Small intestine (tissue), 7 donors: ENCODE measurements around the gene ZNF837. TPM values are rescaled to one million over a fixed set of nuclear protein-coding genes. Genes with fewer than 3 reads are reported as not detected.
"Not testable (repeated sequence)": the region's sequence is repeated elsewhere in the genome, so short reads cannot be mapped to it uniquely, and the experiment has no call there.

Experiments
- DNase-seq, 2 donors: peaks; one replicate each; pipeline versions ENCODE4 v3.0.0 to v3.0.0-alpha.2; 2013
- FAIRE-seq: peaks from 2 replicates; lab custom pipeline; 2012; peaks lifted over from hg19 to GRCh38; lab: Jason Lieb, UNC
- H3K27ac ChIP-seq, 3 donors: one replicate each; pipeline ENCODE4 v1.5.1; 2013; ENCODE audit warnings: low read length in 2 of 3, mild to moderate bottlenecking in 2 of 3, control low read depth in 1 of 3, inconsistent platforms in 1 of 3, low read depth in 1 of 3, moderate library complexity in 1 of 3
- H3K27me3 ChIP-seq, 3 donors: one replicate each; pipeline ENCODE4 v1.6.1; 2013; ENCODE audit warnings: low read length in 3 of 3, inconsistent platforms in 1 of 3; ENCODE audit not compliant: control insufficient read depth in 3 of 3, insufficient read depth in 3 of 3
- H3K36me3 ChIP-seq, 3 donors: one replicate each; pipeline ENCODE4 v1.6.1; 2013; ENCODE audit warnings: low read length in 3 of 3, inconsistent platforms in 1 of 3, low read depth in 1 of 3, mild to moderate bottlenecking in 1 of 3, moderate library complexity in 1 of 3; ENCODE audit not compliant: control insufficient read depth in 3 of 3, insufficient read depth in 2 of 3
- H3K4me1 ChIP-seq, 3 donors: one replicate each; pipeline ENCODE4 v1.6.1; 2013; ENCODE audit warnings: low read length in 2 of 3, inconsistent platforms in 1 of 3, low read depth in 1 of 3, mild to moderate bottlenecking in 1 of 3, moderate library complexity in 1 of 3; ENCODE audit not compliant: control insufficient read depth in 3 of 3, insufficient read depth in 2 of 3
- H3K4me3 ChIP-seq, 3 donors: one replicate each; pipeline ENCODE4 v1.5.1; 2013; ENCODE audit warnings: low read length in 3 of 3, control low read depth in 1 of 3, inconsistent platforms in 1 of 3, low read depth in 1 of 3, mild to moderate bottlenecking in 1 of 3, moderate library complexity in 1 of 3
- H3K9me3 ChIP-seq, 2 donors: one replicate each; pipeline ENCODE4 v1.6.1; 2013; ENCODE audit warnings: low read depth in 1 of 2, low read length in 1 of 2; ENCODE audit not compliant: control insufficient read depth in 2 of 2, insufficient read depth in 1 of 2
- WGBS, 3 donors: extraction: QIAGEN DNeasy Blood & Tissue Kit; methylation state at CpG; one replicate each; pipeline ENCODE4 v1.1.7; 2013; 5-methylcytosine and 5-hydroxymethylcytosine counted together
- polyA plus RNA-seq, 4 donors: library from polyadenylated mRNA; stranded (reverse) in 3 of 4; unstranded in 1 of 4; fragments of 200-250 nt in 3 of 4; fragments of 120-200 nt in 1 of 4; gene quantifications; one replicate each; pipeline versions ENCODE4 v1.2.1 to v1.2.3, GENCODE V29; 2013
- donor health status: healthy with polysubstance abuse.
- donor health status: control.
- donor health status: control.
- donor health status: Bipolar disorder and iron deficiency.
- donor health status: healthy.

The ZNF837 gene
- polyA plus RNA-seq, 4 donors, result 2.9 to 5.3 (median 3.8) TPM

- Histone ChIP-seq H3K4me1 (peaks cover 0 to 11% (median 3%) of the 10 kb centered on the region in 3 donors), H3K4me3 (no peak overlapping the region), H3K27me3 (peaks cover 0 to 92% (median 3%) of the 10 kb centered on the region in 3 donors), H3K27ac (no peak overlapping the region), H3K9me3 (no peaks in the 10 kb centered on the region), H3K36me3 (peaks cover 0 to 2% (median 0%) of the 10 kb centered on the region in 3 donors)
- no peak for DNase-seq
- 86 to 87% (median 87%) methylated on average over 23 of the region's 23 CpGs for WGBS, 3 donors
- no peak for FAIRE-seq
Measured at GRCh38 chr19:58351990-58352755, 28.7 kb downstream of the ZNF837 start.

- Histone ChIP-seq H3K27me3 (peaks cover 0 to 92% (median 3%) of the 10 kb centered on the region in 3 donors), H3K4me3 (no peak overlapping the region), H3K27ac (no peak overlapping the region), H3K4me1 (peaks cover 0 to 5% (median 0%) of the 10 kb centered on the region in 3 donors), H3K36me3 (peaks cover 0 to 2% (median 0%) of the 10 kb centered on the region in 3 donors), H3K9me3 (no peaks in the 10 kb centered on the region)
- WGBS, 3 donors, result 78 to 88% (median 86%) methylated on average over 8 to 9 of the region's 9 CpGs
- FAIRE-seq (no peak), DNase-seq (no peak)
Measured at GRCh38 chr19:58351558-58351878, 29.3 kb downstream of the ZNF837 start.

GRCh38 chr19:58350871-58351557 lies 29.8 kb downstream of the ZNF837 start:
- FAIRE-seq (no peak), DNase-seq (no peak)
- Histone ChIP-seq H3K4me1 (peaks cover 0 to under 1% (median 0%) of the 10 kb centered on the region in 3 donors), H3K36me3 (peaks cover 0 to 2% (median 0%) of the 10 kb centered on the region in 3 donors), H3K4me3 (no peak overlapping the region), H3K9me3 (no peaks in the 10 kb centered on the region), H3K27ac (no peak overlapping the region), H3K27me3 (peaks cover 0 to 92% (median 3%) of the 10 kb centered on the region in 3 donors)
- 64 to 83% (median 69%) methylated on average over 33 to 34 of the region's 34 CpGs for WGBS, 3 donors

DNA sequence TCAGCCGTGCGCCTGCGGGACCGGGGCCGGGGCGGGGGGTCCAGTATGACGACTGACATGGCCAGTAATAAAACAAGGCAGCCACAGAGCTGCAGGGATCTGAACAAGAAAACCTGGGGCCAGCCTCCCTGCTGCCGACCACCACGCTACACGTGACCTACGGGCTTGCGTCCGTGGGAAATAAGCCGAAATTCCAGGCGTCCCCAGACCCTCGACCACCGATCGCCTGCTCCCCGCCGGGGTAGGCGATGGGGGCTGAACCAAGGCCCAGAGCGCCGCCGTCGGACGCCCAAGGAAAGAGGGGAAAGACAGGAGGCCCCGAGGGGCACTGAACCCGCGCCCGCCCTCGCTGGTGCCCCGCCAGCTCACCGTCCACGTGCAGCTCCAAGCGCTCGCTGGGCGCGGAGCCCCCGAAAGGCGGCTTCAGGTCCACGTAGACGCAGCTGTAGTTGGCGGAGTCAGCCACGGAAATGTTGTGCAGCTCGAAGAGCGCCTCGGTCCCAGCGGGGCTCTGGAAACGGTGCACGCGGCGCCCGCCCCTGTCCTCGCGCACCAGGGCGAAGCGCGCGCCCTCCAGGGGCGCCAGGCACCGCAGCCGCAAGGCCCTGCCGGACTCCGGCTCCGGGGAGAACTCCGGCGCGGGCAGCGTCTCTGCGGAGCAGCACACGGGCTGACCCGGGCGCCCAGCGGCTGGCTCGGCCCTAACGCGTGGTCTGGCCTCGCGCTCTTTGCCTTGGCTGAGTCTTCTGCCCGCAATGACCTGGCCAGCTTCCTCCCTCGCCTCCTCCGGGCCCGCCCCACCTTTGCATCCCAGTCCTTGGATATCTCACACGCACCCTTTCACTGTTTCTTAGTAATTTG lies 30.6 kb downstream of the ZNF837 start:
- Histone ChIP-seq H3K4me3 (peak overlapping the region in 1 of 3 donors; percentile 14), H3K27ac (no peak overlapping the region), H3K36me3 (peaks cover 0 to 2% (median 0%) of the 10 kb centered on the region in 3 donors), H3K9me3 (no peaks in the 10 kb centered on the region), H3K4me1 (no peaks in the 10 kb centered on the region), H3K27me3 (peaks cover 0 to 92% (median 3%) of the 10 kb centered on the region in 3 donors)
- DNase-seq (peak in 1 of 2 donors; percentile 47), FAIRE-seq (no peak)
- 18 to 39% (median 19%) methylated on average over 48 to 84 of the region's 84 CpGs for WGBS, 3 donors

DNA sequence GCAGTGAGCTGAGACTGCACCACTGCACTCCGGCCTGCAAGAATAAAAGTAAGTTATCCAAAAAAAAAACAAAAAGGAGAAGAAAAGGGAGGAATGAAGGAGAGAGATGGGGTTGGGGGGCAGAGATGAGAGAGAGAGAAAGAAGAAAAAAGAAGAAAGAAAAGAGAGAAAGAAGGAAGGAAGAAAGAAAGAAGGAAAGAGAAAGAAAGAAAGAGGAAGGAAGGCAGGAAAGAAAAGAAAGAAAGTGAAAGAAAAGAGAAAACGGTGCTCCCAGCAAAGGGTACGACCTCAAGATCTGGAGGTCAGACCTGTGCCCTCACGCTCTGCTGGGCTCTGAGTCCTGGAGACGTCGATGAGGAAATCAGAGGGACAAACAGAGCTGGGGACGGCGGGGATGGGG lies 31.2 kb downstream of the ZNF837 start:
- no peak for DNase-seq
- no peaks in the 10 kb centered on the region for H3K9me3 ChIP-seq
- FAIRE-seq, result no peak
- H3K4me1 ChIP-seq, result no peaks in the 10 kb centered on the region
- H3K27me3 ChIP-seq, result peaks cover 0 to 90% (median 3%) of the 10 kb centered on the region in 3 donors
- H3K4me3 ChIP-seq, result no peak overlapping the region
- WGBS, 3 donors, result 35 to 47% (median 37%) methylated on average over 8 of the region's 8 CpGs
- no peak overlapping the region for H3K27ac ChIP-seq
- H3K36me3 ChIP-seq, result peaks cover 0 to 2% (median 0%) of the 10 kb centered on the region in 3 donors

GRCh38 chr19:58348080-58348479 lies 32.8 kb downstream of the ZNF837 start:
- H3K36me3 ChIP-seq, FAIRE-seq, H3K9me3 ChIP-seq, H3K27ac ChIP-seq, H3K4me1 ChIP-seq, DNase-seq: not testable (repeated sequence)
- Histone ChIP-seq H3K4me3 (peak overlapping the region in 2 of 3 donors; percentile 23 to 31), H3K27me3 (peaks cover 0 to 78% (median 3%) of the 10 kb centered on the region in 3 donors)
- WGBS, 3 donors, result 15 to 26% (median 25%) methylated on average over 12 of the region's 12 CpGs

DNA sequence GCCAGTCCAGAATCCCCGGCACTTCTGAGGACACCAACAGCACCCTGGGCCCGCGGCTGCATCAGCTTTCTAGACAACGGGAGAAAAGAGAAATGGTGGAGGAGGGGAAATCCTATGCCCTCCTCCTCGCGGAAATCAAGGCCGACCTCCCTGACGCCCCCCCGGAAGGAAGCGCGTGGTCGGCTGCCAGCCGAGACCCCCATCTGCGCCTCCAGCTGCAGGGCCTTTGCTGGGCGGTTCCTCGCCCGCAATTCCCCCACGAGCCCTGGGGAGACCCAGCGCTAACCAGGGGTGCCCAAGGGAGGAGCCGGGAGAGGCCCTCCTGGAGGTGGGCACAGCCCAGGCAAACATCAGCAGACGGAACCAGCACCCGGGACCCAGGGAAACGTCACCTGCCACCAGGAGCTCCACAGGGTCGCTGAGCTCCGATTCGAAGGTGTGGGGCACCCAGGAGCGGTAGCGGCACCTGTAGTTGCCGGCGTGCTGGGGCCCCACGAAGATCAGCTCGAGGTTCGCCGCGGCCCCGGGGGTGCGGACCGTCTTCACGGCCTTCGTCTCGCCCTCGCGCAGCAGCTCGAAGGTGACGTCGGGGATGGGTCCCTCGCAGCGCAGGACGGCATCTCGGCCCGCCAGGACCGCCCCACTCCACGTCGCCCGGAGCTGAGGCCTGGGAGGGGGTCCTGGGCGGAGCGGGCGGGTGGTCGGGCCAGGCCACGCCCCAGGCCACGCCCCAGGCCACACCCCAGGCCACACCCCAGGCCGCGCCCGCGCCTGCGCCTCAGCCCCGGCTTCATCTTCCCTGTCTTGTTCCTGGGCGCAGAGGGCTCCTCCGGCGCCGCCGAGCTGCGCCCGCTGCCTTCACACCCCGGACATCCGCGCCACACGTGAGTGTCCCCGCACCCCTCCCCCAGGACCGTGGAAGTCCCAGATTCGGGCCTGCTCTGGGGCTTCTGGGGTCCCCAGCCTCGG lies 33.6 kb downstream of the ZNF837 start:
- no peaks in the 10 kb centered on the region for H3K9me3 ChIP-seq
- H3K4me1 ChIP-seq, result no peaks in the 10 kb centered on the region
- WGBS, 3 donors, result 2 to 9% (median 8%) methylated on average over 64 to 82 of the region's 82 CpGs
- H3K4me3 ChIP-seq, result peak overlapping the region; percentile 29 to 33 (median 31)
- peak overlapping the region in 1 of 3 donors; percentile 73 for H3K27ac ChIP-seq
- no peak for FAIRE-seq
- H3K36me3 ChIP-seq, result no peaks in the 10 kb centered on the region
- DNase-seq, result peak; percentile 20 to 44
- H3K27me3 ChIP-seq, result peaks cover 0 to 70% (median 3%) of the 10 kb centered on the region in 3 donors
